Measurements from ENCODE around the gene FAM187B.

DNA sequence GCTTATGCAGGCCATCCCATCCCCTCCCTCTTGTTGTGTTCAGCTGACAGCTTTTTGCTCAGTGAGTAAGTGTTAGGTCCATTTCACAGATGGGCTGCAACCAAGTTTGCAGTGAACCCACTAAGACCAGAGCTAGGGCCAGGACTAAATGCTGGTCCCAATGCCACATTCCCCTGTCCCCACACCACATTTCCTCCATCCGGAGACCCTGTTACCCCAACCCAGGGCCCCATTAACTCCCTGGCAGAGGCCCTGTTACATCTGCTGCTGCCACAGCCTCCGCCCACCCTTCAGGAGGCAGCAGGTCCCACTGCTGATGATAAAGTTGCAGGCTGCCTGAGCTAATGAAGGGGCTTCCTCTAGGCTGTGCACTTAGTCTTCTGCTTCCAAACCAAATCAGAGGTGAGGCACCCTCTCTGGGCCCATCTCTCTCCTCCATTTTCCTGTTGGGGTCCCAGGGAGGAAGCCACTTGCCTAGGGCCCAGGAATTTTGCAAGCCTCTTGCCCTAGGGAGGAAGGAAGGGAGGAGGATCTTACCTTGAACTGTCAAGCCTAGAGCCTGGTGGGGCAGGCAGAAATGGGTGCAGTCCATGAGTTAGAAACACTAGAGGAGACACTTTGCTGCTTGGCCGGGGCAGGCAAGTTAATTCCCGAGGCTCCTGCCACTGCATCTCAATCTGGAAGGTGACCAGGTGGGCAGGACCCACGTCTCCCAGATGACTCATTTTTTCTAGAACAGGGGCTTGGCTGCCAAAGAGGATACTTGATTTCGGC is 36.8 kb upstream of the FAM187B start:
- TF ChIP-seq POLR2AphosphoS5 (IDR thresholded peaks at IDR 0.05) (no peak), POLR2A (IDR thresholded peaks at IDR 0.05) (no peak), EP300 (IDR thresholded peaks at IDR 0.05) (no peak)
- TF ChIP-seq, protein P1, sequence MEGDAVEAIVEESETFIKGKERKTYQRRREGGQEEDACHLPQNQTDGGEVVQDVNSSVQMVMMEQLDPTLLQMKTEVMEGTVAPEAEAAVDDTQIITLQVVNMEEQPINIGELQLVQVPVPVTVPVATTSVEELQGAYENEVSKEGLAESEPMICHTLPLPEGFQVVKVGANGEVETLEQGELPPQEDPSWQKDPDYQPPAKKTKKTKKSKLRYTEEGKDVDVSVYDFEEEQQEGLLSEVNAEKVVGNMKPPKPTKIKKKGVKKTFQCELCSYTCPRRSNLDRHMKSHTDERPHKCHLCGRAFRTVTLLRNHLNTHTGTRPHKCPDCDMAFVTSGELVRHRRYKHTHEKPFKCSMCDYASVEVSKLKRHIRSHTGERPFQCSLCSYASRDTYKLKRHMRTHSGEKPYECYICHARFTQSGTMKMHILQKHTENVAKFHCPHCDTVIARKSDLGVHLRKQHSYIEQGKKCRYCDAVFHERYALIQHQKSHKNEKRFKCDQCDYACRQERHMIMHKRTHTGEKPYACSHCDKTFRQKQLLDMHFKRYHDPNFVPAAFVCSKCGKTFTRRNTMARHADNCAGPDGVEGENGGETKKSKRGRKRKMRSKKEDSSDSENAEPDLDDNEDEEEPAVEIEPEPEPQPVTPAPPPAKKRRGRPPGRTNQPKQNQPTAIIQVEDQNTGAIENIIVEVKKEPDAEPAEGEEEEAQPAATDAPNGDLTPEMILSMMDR (IDR thresholded peaks at IDR 0.05), result no peak

All from gastroesophageal sphincter (tissue), 3 donors.